A549 (cell line): Measurements from ENCODE around the gene PDLIM3. TPM values are rescaled to one million over a fixed set of nuclear protein-coding genes. Genes with fewer than 3 reads are reported as not detected.

ENCODE experiments used
- ATAC-seq, 2 experiments: fragments of 200-7000 bp in 1 of 2; fragments of >200 bp in 1 of 2; cut with Nextera tagmentation in 1 of 2; cut with Tn5 transposase in 1 of 2; 3 replicates each; pipeline versions ENCODE4 v1.8.0 to v1.9.1; 2018 to 2020; ENCODE audit warnings: mild to moderate bottlenecking in 1 of 2, moderate library complexity in 1 of 2
- CTCF ChIA-PET: fragments of 300-600 bp; sonication (Branson Sonifier 250); formaldehyde crosslinking; extraction: SDS; loops from one replicate; lab custom pipeline; 2021; ENCODE audit warnings: antibody characterized with exemption, inconsistent platforms; lab: Yijun Ruan, JAX
- POLR2A ChIA-PET: fragments of 350-600 bp; formaldehyde crosslinking; extraction: SDS; loops from one replicate; lab custom pipeline; 2021; ENCODE audit warnings: antibody characterized with exemption, inconsistent platforms; lab: Yijun Ruan, JAX
- DNase-seq, 2 experiments: peaks; one replicate each; pipeline versions ENCODE4 v3.0.0 to v3.0.0-alpha.2; 2011 to 2016; ENCODE audit warnings: low read depth in 1 of 2, low spot score in 1 of 2
- FAIRE-seq: peaks from 2 replicates; lab custom pipeline; 2011; peaks lifted over from hg19 to GRCh38; lab: Jason Lieb, UNC
- H3K27ac ChIP-seq, 2 experiments: fragments of >200 bp; sonication (Bioruptor Twin); formaldehyde crosslinking; 3 replicates each; pipeline ENCODE4 v1.5.1; 2016 to 2017
- H3K4me1 ChIP-seq: fragments of >200 bp; sonication (Bioruptor Twin); formaldehyde crosslinking; 3 replicates; pipeline ENCODE4 v1.6.1; 2016
- H3K4me2 ChIP-seq: fragments of >200 bp; sonication (Bioruptor Twin); formaldehyde crosslinking; 3 replicates; pipeline ENCODE4 v1.6.1; 2016
- H3K4me3 ChIP-seq: fragments of >200 bp; sonication (Bioruptor Twin); formaldehyde crosslinking; 3 replicates; pipeline ENCODE4 v1.5.1; 2016
- H3K9me3 ChIP-seq: fragments of >200 bp; sonication (Bioruptor Twin); formaldehyde crosslinking; 3 replicates; pipeline ENCODE4 v1.6.1; 2016
- BHLHE40 ChIP-seq: IDR thresholded peaks from 2 replicates; pipeline ENCODE4 v1.6.1; 2012; ENCODE audit warnings: low read depth, low read length, inconsistent platforms
- CBX2 ChIP-seq: fragments of 200-600 bp; sonication (generic); IDR thresholded peaks from 2 replicates; pipeline ENCODE4 v1.6.1; 2016; ENCODE audit warnings: low read depth, mild to moderate bottlenecking, borderline replicate concordance
- CBX8 ChIP-seq: fragments of 200-600 bp; sonication (generic); IDR thresholded peaks from 2 replicates; pipeline ENCODE4 v1.6.1; 2016
- CHD2 ChIP-seq: fragments of 150-350 bp; IDR thresholded peaks from 2 replicates; pipeline ENCODE4 v1.6.1; 2014; ENCODE audit warnings: low read length; ENCODE audit not compliant: partially characterized antibody
- FOSB ChIP-seq: fragments of 250-450 bp; sonication (Bioruptor Pico); IDR thresholded peaks from 2 replicates; pipeline ENCODE4 v1.5.0; 2020; ENCODE audit warnings: mild to moderate bottlenecking, moderate library complexity
- HDAC2 ChIP-seq: fragments of 200-600 bp; sonication (generic); IDR thresholded peaks from 2 replicates; pipeline ENCODE4 v1.6.1; 2016
- HOXA7 ChIP-seq: fragments of 250-450 bp; sonication (Bioruptor Pico); IDR thresholded peaks from 2 replicates; pipeline ENCODE4 v1.5.0; 2020; ENCODE audit warnings: mild to moderate bottlenecking, moderate library complexity
- KDM1A ChIP-seq: fragments of 200-600 bp; sonication (generic); IDR thresholded peaks from 2 replicates; pipeline ENCODE4 v1.6.1; 2016; ENCODE audit warnings: low read depth, mild to moderate bottlenecking
- MAFK ChIP-seq: fragments of 450-650 bp; IDR thresholded peaks from 2 replicates; pipeline ENCODE4 v1.6.1; 2014; ENCODE audit not compliant: partially characterized antibody
- MAZ ChIP-seq: fragments of 150-350 bp; IDR thresholded peaks from 2 replicates; pipeline ENCODE4 v1.6.1; 2014; ENCODE audit warnings: antibody characterized with exemption, low read depth, low read length, borderline replicate concordance
- NR3C1 ChIP-seq: fragments of >200 bp; sonication (Bioruptor Twin); formaldehyde crosslinking; IDR thresholded peaks from 3 replicates; pipeline ENCODE4 v1.6.1; 2017
- PHF8 ChIP-seq: fragments of 200-600 bp; sonication (generic); IDR thresholded peaks from 2 replicates; pipeline ENCODE4 v1.6.1; 2016; ENCODE audit warnings: low read depth, mild to moderate bottlenecking, antibody characterized with exemption, moderate library complexity, borderline replicate concordance
- RAD21 ChIP-seq, 2 experiments: fragments of >200 bp in 1 of 2; sonication (Bioruptor Twin) in 1 of 2; formaldehyde crosslinking in 1 of 2; IDR thresholded peaks in 1 of 2; conservative IDR thresholded peaks in 1 of 2; 2 replicates in 1 of 2; 3 replicates in 1 of 2; pipeline ENCODE4 v1.6.1; 2012 to 2018; ENCODE audit warnings: inconsistent platforms in 1 of 2
- RARB ChIP-seq: fragments of 250-450 bp; sonication (Bioruptor Pico); IDR thresholded peaks from 2 replicates; pipeline ENCODE4 v1.8.0; 2021; ENCODE audit warnings: mild to moderate bottlenecking, moderate library complexity
- RCOR1 ChIP-seq: fragments of 150-350 bp; IDR thresholded peaks from 2 replicates; pipeline ENCODE4 v1.6.1; 2014; ENCODE audit warnings: antibody characterized with exemption, low read length, low read depth
- TFCP2L1 ChIP-seq: fragments of 250-450 bp; sonication (Bioruptor Pico); IDR thresholded peaks from 2 replicates; pipeline ENCODE4 v1.5.0; 2021; ENCODE audit warnings: mild to moderate bottlenecking
- ZFP36 ChIP-seq: fragments of 450-650 bp; IDR thresholded peaks from 2 replicates; pipeline ENCODE4 v1.6.1; 2014; ENCODE audit warnings: borderline replicate concordance; ENCODE audit not compliant: partially characterized antibody
- ZSCAN20 ChIP-seq: fragments of 250-450 bp; sonication (Bioruptor Pico); IDR thresholded peaks from 2 replicates; pipeline ENCODE4 v1.8.0; 2022; ENCODE audit warnings: mild to moderate bottlenecking, moderate library complexity
- WGBS: methylation state at CpG from one replicate; pipeline ENCODE4 v1.1.6; 2017; ENCODE audit errors: missing lambda C conversion rate; 5-methylcytosine and 5-hydroxymethylcytosine counted together
- polyA plus RNA-seq, 4 experiments: library from polyadenylated mRNA; depleted of rRNA in 3 of 4; stranded (reverse); fragments of >200 nt; fragmentation: RNase III in 1 of 4; extraction: RNeasy Plus Mini Kit Qiagen cat#74134 plus additional on column Dnase treatment in 1 of 4; gene quantifications; 2 replicates in 3 of 4; 3 replicates in 1 of 4; pipeline ENCODE4 v1.2.3, GENCODE V29; 2011 to 2017
- TF ChIP-seq, protein P1 (sequence below): IDR thresholded peaks from 2 replicates; pipeline ENCODE4 v1.6.1; 2012
- TF ChIP-seq, protein P2 (sequence below): fragments of 200-600 bp; sonication (generic); IDR thresholded peaks from 2 replicates; pipeline ENCODE4 v1.6.1; 2016; ENCODE audit warnings: antibody characterized with exemption, mild to moderate bottlenecking, moderate library complexity
- TF ChIP-seq, protein P3 (sequence below): fragments of >200 bp; sonication (Bioruptor Twin); formaldehyde crosslinking; IDR thresholded peaks from 3 replicates; pipeline ENCODE4 v1.5.1; 2016
- TF ChIP-seq, protein P4 (sequence below): fragments of >200 bp; sonication (Bioruptor Twin); formaldehyde crosslinking; IDR thresholded peaks from 3 replicates; pipeline ENCODE4 v1.6.1; 2016
- TF ChIP-seq, protein P5 (sequence below): fragments of >200 bp; sonication (Bioruptor Twin); formaldehyde crosslinking; IDR thresholded peaks from 2 replicates; pipeline ENCODE4 v1.6.1; 2016
- TF ChIP-seq, protein P6 (sequence below): fragments of 450-650 bp; IDR thresholded peaks from 2 replicates; pipeline ENCODE4 v1.6.1; 2014; ENCODE audit warnings: antibody characterized with exemption

The PDLIM3 gene
- polyA plus RNA-seq, 2 of the 4 experiments (the other 2 are of a cell fraction): 0.18 to 0.37 TPM

DNA sequence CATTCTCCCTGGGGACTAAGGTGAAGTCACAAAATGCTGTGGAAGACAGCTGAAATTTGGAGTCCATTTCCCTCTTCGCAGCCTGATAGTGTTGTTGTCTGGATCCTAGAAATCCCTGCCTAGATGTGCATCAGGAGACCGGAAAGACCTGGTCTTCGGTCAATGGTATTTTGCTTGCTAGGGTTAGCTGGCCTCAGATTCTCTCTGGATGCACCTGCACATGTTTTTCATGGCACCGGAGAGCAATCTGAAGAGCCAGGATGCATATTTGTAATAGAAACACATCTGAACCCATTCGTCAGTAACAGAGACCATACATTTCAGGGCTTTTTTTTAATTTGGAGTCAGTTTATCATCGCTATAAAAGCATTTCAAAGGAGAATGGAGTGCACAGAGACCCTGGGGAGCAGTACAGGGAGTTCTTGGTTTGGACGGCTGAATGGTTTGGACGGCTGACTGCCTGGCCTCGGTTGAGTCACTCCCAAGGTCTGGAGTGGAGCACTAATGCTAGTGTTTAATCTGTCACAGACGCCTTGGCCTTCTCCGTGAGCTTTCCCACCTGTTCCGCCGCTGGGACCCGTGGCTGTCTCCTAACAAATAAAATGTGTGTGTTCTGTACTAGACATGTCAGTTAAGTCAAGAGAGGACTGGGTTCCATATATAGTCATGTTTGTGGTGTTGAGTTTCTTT is 7.5 kb upstream of the PDLIM3 start:
- no peak for DNase-seq
- WGBS: 67% methylated on average over 14 of the region's 14 CpGs
- no peak for ATAC-seq
- CTCF ChIA-PET: no interaction called here
- H3K9me3 ChIP-seq: no peaks in the 10 kb centered on the region
- H3K4me1 ChIP-seq: no peaks in the 10 kb centered on the region
- H3K4me3 ChIP-seq: no peak overlapping the region
- no peak for FAIRE-seq
- POLR2A ChIA-PET: no interaction called here
- no peak overlapping the region for H3K4me2 ChIP-seq
- TF ChIP-seq PHF8 (no peak), CBX2 (no peak), TFCP2L1 (CRISPR knock-in tag) (no peak), RCOR1 (no peak), FOSB (no peak), HOXA7 (CRISPR knock-in tag) (no peak)
- TF ChIP-seq, protein P1, sequence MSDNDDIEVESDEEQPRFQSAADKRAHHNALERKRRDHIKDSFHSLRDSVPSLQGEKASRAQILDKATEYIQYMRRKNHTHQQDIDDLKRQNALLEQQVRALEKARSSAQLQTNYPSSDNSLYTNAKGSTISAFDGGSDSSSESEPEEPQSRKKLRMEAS: no peak
- TF ChIP-seq, protein P2, sequence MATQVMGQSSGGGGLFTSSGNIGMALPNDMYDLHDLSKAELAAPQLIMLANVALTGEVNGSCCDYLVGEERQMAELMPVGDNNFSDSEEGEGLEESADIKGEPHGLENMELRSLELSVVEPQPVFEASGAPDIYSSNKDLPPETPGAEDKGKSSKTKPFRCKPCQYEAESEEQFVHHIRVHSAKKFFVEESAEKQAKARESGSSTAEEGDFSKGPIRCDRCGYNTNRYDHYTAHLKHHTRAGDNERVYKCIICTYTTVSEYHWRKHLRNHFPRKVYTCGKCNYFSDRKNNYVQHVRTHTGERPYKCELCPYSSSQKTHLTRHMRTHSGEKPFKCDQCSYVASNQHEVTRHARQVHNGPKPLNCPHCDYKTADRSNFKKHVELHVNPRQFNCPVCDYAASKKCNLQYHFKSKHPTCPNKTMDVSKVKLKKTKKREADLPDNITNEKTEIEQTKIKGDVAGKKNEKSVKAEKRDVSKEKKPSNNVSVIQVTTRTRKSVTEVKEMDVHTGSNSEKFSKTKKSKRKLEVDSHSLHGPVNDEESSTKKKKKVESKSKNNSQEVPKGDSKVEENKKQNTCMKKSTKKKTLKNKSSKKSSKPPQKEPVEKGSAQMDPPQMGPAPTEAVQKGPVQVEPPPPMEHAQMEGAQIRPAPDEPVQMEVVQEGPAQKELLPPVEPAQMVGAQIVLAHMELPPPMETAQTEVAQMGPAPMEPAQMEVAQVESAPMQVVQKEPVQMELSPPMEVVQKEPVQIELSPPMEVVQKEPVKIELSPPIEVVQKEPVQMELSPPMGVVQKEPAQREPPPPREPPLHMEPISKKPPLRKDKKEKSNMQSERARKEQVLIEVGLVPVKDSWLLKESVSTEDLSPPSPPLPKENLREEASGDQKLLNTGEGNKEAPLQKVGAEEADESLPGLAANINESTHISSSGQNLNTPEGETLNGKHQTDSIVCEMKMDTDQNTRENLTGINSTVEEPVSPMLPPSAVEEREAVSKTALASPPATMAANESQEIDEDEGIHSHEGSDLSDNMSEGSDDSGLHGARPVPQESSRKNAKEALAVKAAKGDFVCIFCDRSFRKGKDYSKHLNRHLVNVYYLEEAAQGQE: no peak
- TF ChIP-seq, all 56 proteins: peak for 0
- no peak overlapping the region for H3K27ac ChIP-seq

DNA sequence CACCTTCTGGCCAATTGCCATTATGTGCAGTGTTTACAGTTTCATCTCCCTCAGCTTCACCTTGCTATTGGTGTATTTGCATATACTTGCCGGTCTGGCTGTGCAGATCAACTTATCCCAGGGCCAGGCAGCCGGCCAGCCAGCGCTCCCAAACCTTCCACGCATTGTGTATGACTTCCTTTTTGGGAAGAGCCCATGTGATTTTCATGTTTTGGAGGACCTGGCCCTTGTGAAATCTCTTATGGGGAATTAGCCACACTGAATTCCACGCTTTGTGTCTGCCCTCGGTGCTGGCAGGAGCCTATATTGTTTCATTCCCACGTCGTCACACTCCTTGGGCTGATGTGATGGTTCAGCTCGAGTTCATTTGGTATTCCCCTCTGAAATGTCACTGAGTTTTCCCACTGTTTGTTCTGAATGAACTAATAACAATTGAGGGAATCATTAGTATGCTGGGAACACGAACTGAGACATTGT is 6.0 kb upstream of the PDLIM3 start:
- no peak for FAIRE-seq
- no peak overlapping the region for H3K4me2 ChIP-seq

More for the DNA sequence above, 6.0 kb upstream of the PDLIM3 start:
- POLR2A ChIA-PET: no interaction called here
- TF ChIP-seq ZSCAN20 (CRISPR knock-in tag): no peak
- TF ChIP-seq, protein P3, sequence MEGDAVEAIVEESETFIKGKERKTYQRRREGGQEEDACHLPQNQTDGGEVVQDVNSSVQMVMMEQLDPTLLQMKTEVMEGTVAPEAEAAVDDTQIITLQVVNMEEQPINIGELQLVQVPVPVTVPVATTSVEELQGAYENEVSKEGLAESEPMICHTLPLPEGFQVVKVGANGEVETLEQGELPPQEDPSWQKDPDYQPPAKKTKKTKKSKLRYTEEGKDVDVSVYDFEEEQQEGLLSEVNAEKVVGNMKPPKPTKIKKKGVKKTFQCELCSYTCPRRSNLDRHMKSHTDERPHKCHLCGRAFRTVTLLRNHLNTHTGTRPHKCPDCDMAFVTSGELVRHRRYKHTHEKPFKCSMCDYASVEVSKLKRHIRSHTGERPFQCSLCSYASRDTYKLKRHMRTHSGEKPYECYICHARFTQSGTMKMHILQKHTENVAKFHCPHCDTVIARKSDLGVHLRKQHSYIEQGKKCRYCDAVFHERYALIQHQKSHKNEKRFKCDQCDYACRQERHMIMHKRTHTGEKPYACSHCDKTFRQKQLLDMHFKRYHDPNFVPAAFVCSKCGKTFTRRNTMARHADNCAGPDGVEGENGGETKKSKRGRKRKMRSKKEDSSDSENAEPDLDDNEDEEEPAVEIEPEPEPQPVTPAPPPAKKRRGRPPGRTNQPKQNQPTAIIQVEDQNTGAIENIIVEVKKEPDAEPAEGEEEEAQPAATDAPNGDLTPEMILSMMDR: no peak
- TF ChIP-seq MAFK: no peak
- no peak for TF ChIP-seq HDAC2
- TF ChIP-seq, protein P4, sequence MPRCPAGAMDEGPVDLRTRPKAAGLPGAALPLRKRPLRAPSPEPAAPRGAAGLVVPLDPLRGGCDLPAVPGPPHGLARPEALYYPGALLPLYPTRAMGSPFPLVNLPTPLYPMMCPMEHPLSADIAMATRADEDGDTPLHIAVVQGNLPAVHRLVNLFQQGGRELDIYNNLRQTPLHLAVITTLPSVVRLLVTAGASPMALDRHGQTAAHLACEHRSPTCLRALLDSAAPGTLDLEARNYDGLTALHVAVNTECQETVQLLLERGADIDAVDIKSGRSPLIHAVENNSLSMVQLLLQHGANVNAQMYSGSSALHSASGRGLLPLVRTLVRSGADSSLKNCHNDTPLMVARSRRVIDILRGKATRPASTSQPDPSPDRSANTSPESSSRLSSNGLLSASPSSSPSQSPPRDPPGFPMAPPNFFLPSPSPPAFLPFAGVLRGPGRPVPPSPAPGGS: no peak
- TF ChIP-seq ZFP36: no peak
- TF ChIP-seq PHF8: no peak
- no peak for TF ChIP-seq FOSB
- TF ChIP-seq CBX2: no peak
- no peak for TF ChIP-seq RARB (CRISPR knock-in tag)
- no peak for TF ChIP-seq MAZ
- no peak for TF ChIP-seq BHLHE40
- no peak for TF ChIP-seq CBX8
- no peak for TF ChIP-seq KDM1A
- TF ChIP-seq NR3C1: no peak
- no peak for TF ChIP-seq CHD2
- TF ChIP-seq, protein P5, sequence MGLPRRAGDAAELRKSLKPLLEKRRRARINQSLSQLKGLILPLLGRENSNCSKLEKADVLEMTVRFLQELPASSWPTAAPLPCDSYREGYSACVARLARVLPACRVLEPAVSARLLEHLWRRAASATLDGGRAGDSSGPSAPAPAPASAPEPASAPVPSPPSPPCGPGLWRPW: no peak
- TF ChIP-seq HOXA7 (CRISPR knock-in tag): no peak
- no peak for TF ChIP-seq RAD21 (conservative IDR thresholded peaks at IDR 0.05 in 1 of 2, IDR thresholded peaks at IDR 0.05 in 1 of 2)
- TF ChIP-seq, protein P6, sequence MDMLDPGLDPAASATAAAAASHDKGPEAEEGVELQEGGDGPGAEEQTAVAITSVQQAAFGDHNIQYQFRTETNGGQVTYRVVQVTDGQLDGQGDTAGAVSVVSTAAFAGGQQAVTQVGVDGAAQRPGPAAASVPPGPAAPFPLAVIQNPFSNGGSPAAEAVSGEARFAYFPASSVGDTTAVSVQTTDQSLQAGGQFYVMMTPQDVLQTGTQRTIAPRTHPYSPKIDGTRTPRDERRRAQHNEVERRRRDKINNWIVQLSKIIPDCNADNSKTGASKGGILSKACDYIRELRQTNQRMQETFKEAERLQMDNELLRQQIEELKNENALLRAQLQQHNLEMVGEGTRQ: no peak
- WGBS: 51% methylated on average over 10 of the region's 10 CpGs
- ATAC-seq: no peak
- DNase-seq: no peak
- no peaks in the 10 kb centered on the region for H3K9me3 ChIP-seq
- CTCF ChIA-PET: no interaction called here
- no peaks in the 10 kb centered on the region for H3K4me1 ChIP-seq
- no peak overlapping the region for H3K4me3 ChIP-seq
- no peak overlapping the region for H3K27ac ChIP-seq
